Adrenal gland (tissue), 12 donors: Measurements from ENCODE around the gene PAFAH1B2. TPM values are rescaled to one million over a fixed set of nuclear protein-coding genes. Genes with fewer than 3 reads are reported as not detected.

Experiments used
- DNase-seq, 7 donors: peaks; one replicate each; pipeline ENCODE4 v3.0.0-alpha.2; 2019 to 2020
- H3K27ac ChIP-seq, 5 donors: fragments of 200-600 bp; sonication (generic) in 4 of 5; 1 replicate in 3 of 5; 2 replicates in 2 of 5; pipeline versions ENCODE4 v1.5.1 to v1.8.0; 2016 to 2020; ENCODE audit warnings: mild to moderate bottlenecking in 1 of 5
- H3K27me3 ChIP-seq: fragments of 200-600 bp; 2 replicates; pipeline ENCODE4 v1.8.0; 2021
- H3K36me3 ChIP-seq, 2 donors: fragments of 200-600 bp; replicated peaks in 1 of 2; 1 replicate in 1 of 2; 2 replicates in 1 of 2; pipeline versions ENCODE4 v1.5.1 to v1.8.0; 2018 to 2022
- H3K4me1 ChIP-seq, 2 donors: fragments of 200-600 bp; replicated peaks in 1 of 2; 1 replicate in 1 of 2; 2 replicates in 1 of 2; pipeline versions ENCODE4 v1.5.1 to v1.8.0; 2018 to 2021
- H3K4me3 ChIP-seq, 4 donors: fragments of 200-600 bp; sonication (generic) in 3 of 4; one replicate each; pipeline ENCODE4 v1.5.1; 2016 to 2018
- H3K9me3 ChIP-seq, 3 donors: fragments of 200-600 bp; sonication (generic) in 1 of 3; replicated peaks in 1 of 3; 1 replicate in 2 of 3; 2 replicates in 1 of 3; pipeline versions ENCODE4 v1.5.1 to v1.8.0; 2016 to 2021
- POLR2A ChIP-seq, 2 donors: fragments of 450-650 bp; IDR thresholded peaks; one replicate each; pipeline ENCODE4 v1.6.1; 2017; ENCODE audit warnings: antibody characterized with exemption in 2 of 2, mild to moderate bottlenecking in 2 of 2, moderate library complexity in 1 of 2
- WGBS, 4 donors: extraction: QIAGEN DNeasy Blood & Tissue Kit in 2 of 4; methylation state at CpG; one replicate each; pipeline versions ENCODE4 v1.1.5 to v1.1.7; 2013 to 2017; 5-methylcytosine and 5-hydroxymethylcytosine counted together
- intact Hi-C, 2 donors: fragments of 100-400 bp; cut with DNase I; formaldehyde crosslinking; loops; one replicate each; pipeline versions ENCODE4 v1.14.1 to v1.15.0; 2022 to 2023
- polyA plus RNA-seq, 3 donors: library from polyadenylated mRNA; stranded (reverse); fragments of 200-250 nt in 2 of 3; fragments of 350-450 nt in 1 of 3; fragmentation: Illumina TruSeq in 1 of 3; extraction: RNeasy Lipid Tissue Mini Kit (QIAGEN cat#74804) in 1 of 3; gene quantifications; one replicate each; pipeline ENCODE4 v1.2.3, GENCODE V29; 2013 to 2014
- total RNA-seq, 9 donors: library from RNA; depleted of rRNA in 4 of 9; stranded (reverse); fragments of >200 nt in 4 of 9; fragments of 120-200 nt in 1 of 9; fragmentation: NEBNext Ultra II Directional in 1 of 9; extraction: Animal tissue kit (Norgen Biotek cat#: 25700) in 1 of 9; gene quantifications; one replicate each; pipeline versions ENCODE4 v1.1.0 to v1.2.4, GENCODE V29; 2013 to 2023
- TF ChIP-seq, protein P1 (sequence below), 6 experiments: fragments of 450-650 bp in 4 of 6; fragments of 200-600 bp in 2 of 6; sonication (generic) in 1 of 6; IDR thresholded peaks; 1 replicate in 5 of 6; 2 replicates in 1 of 6; pipeline versions ENCODE4 v1.5.1 to v1.8.0; 2016 to 2021; ENCODE audit warnings: antibody characterized with exemption in 6 of 6, mild to moderate bottlenecking in 2 of 6, moderate library complexity in 1 of 6
- donor health status: healthy with polysubstance abuse.
- donor health status: Bipolar disorder and iron deficiency.
- donor health status: DM: yes; HTN: yes; CAD: no.
- donor health status: DM: no; HTN: no; CAD: no.
- donor health status: DM: no; HTN: no; CAD: no.
- donor health status: DM: yes; HTN: yes; CAD: no.

The PAFAH1B2 gene
- total and polyA plus RNA-seq, 12 donors: 19.6 to 144 (median 94.4) TPM

DNA sequence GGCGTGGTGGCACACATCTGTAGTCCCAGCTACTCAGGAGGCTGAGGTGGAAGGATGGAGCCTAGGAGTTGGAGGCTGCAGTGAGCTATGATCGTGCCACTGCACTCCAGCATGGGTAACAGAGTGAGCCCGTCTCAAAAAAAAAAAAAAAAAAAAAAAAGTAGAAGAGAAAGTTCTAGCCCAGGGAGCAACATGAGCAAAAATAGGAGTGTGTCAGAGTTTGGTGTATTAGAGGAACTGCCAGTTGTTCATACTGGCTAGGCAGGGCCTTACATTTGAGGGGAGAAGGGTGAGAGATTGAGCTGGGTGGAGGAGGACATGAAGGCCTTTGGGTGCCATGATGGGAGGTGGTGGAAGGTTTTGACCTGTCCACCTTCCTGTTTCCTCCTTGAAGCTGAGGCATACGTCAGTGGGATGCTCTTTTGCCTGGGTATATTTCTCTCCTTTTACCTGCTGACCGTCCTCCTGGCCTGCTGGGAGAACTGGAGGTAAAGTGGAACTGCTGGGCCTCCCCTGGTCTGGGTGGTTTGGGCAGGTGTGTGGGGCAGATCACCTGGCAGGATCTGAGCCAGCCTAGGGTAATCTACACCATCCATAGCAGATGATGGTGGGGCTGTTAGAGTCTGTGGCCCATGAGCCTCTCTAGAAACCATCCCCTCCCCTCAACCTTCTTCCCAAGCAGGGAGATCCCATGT, 41.8 kb downstream of the PAFAH1B2 start:
- intact Hi-C loops: loop anchor here in 1 of 2 donors (2.0 kb wide), 1 partner anchor 41 kb away; no protein-coding TSS in a partner anchor
- no peak for TF ChIP-seq POLR2A (IDR thresholded peaks at IDR 0.05)
- Histone ChIP-seq H3K4me1 (peaks cover 3 to 7% of the 10 kb centered on the region in 2 donors), H3K27ac (peak overlapping the region in 2 of 5 donors; percentile 16 to 45), H3K4me3 (no peak overlapping the region), H3K36me3 (peaks cover 0 to 67% of the 10 kb centered on the region in 2 donors), H3K27me3 (no peaks in the 10 kb centered on the region), H3K9me3 (no peaks in the 10 kb centered on the region)
- WGBS, 4 donors: 77 to 87% (median 82%) methylated on average over 5 of the region's 5 CpGs
- DNase-seq: no peak

DNA sequence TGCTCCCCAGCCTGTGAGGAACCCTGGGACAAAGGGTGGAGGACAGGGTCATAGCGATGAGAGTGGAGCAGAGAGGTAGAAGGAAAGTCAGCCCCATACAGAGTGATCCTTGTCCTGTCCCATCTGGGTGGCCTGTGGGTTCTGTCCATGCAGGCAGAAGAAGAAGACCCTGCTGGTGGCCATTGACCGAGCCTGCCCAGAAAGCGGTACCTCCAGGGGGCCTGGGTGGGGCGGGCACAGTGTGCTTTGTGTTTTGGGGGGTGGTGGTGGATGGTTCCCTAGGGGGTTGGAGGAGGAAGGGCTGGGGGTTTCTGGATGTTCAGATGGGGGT, 42.3 kb downstream of the PAFAH1B2 start:
- intact Hi-C loops: no loop called here
- Histone ChIP-seq H3K9me3 (no peaks in the 10 kb centered on the region), H3K4me1 (peaks cover 0 to 2% of the 10 kb centered on the region in 2 donors), H3K27me3 (no peaks in the 10 kb centered on the region), H3K36me3 (peaks cover 0 to 72% of the 10 kb centered on the region in 2 donors), H3K4me3 (no peak overlapping the region), H3K27ac (peak overlapping the region in 2 of 5 donors; percentile 16 to 45)
- TF ChIP-seq, protein P1, sequence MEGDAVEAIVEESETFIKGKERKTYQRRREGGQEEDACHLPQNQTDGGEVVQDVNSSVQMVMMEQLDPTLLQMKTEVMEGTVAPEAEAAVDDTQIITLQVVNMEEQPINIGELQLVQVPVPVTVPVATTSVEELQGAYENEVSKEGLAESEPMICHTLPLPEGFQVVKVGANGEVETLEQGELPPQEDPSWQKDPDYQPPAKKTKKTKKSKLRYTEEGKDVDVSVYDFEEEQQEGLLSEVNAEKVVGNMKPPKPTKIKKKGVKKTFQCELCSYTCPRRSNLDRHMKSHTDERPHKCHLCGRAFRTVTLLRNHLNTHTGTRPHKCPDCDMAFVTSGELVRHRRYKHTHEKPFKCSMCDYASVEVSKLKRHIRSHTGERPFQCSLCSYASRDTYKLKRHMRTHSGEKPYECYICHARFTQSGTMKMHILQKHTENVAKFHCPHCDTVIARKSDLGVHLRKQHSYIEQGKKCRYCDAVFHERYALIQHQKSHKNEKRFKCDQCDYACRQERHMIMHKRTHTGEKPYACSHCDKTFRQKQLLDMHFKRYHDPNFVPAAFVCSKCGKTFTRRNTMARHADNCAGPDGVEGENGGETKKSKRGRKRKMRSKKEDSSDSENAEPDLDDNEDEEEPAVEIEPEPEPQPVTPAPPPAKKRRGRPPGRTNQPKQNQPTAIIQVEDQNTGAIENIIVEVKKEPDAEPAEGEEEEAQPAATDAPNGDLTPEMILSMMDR (IDR thresholded peaks at IDR 0.05): no peak
- no peak for TF ChIP-seq POLR2A (IDR thresholded peaks at IDR 0.05)
- peak in 1 of 7 donors; percentile 13 for DNase-seq
- 89 to 97% (median 95%) methylated on average over 4 of the region's 4 CpGs for WGBS, 4 donors

GRCh38 chr11:117187007-117187406, 42.9 kb downstream of the PAFAH1B2 start:
- WGBS, 4 donors: 58 to 67% (median 61%) methylated on average over 6 of the region's 6 CpGs
- Histone ChIP-seq H3K9me3 (no peaks in the 10 kb centered on the region), H3K36me3 (peaks cover 0 to 77% of the 10 kb centered on the region in 2 donors), H3K4me3 (no peak overlapping the region), H3K27ac (peak overlapping the region in 2 of 5 donors; percentile 5 to 45), H3K27me3 (no peaks in the 10 kb centered on the region), H3K4me1 (no peaks in the 10 kb centered on the region)
- DNase-seq: peak in 6 of 7 donors; percentile 7 to 54 (median 28)
- TF ChIP-seq, protein P1 (IDR thresholded peaks at IDR 0.05): no peak
- no peak for TF ChIP-seq POLR2A (IDR thresholded peaks at IDR 0.05)
- intact Hi-C loops: no loop called here

DNA sequence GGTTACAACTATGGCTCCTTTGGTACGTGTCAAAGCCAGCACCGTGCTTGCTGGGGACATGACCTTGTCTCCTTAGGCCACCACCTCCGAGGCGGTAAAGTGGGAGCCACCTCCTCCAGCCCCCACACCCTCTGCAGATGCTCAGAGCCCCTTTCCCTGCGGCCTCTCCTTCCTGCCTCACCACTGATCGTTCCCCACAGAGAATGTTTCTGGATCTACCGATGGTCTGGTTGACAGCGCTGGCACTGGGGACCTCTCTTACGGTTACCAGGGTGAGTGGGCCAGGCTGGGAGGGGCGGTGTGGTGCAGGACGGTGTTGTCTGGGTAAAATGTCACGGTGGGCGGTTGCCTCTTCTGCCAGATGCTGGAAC, 43.3 kb downstream of the PAFAH1B2 start:
- intact Hi-C loops: no loop called here
- Histone ChIP-seq H3K27ac (no peak overlapping the region), H3K36me3 (peaks cover 0 to 77% of the 10 kb centered on the region in 2 donors), H3K9me3 (no peaks in the 10 kb centered on the region), H3K27me3 (no peaks in the 10 kb centered on the region), H3K4me1 (no peaks in the 10 kb centered on the region), H3K4me3 (no peak overlapping the region)
- WGBS, 4 donors: 74 to 86% (median 80%) methylated on average over 10 to 13 of the region's 13 CpGs
- DNase-seq: peak in 2 of 7 donors; percentile 12 to 39
- TF ChIP-seq, protein P1 (IDR thresholded peaks at IDR 0.05): no peak
